HG03064 (cell line): ENCODE results near the gene CTSV.
"Not testable (repeated sequence)": the region's sequence is repeated elsewhere in the genome, so short reads cannot be mapped to it uniquely, and the experiment has no call there.

Experiments
- ATAC-seq: cut with Tn5 transposase; IDR thresholded peaks from one replicate; pipeline ENCODE4 v1.9.1; 2021; ENCODE audit warnings: low read depth; ENCODE audit not compliant: unreplicated experiment

Gene CTSV

GRCh38 chr9:97038611-97039513 lies at the start of gene CTSV:
CTSV (minus strand) TSS chr9:97039142; CDS start chr9:97038043, 1,099 bp downstream.
- peak; percentile 98 for ATAC-seq

GRCh38 chr9:97087668-97088215 lies 48.8 kb upstream of the CTSV start:
- ATAC-seq: not testable (repeated sequence)

GRCh38 chr9:97084562-97084991 lies 45.6 kb upstream of the CTSV start:
- ATAC-seq: not testable (repeated sequence)

- ATAC-seq: no peak
Observed at GRCh38 chr9:97078362-97078761, 39.4 kb upstream of the CTSV start.

GRCh38 chr9:97077452-97078295 lies 38.7 kb upstream of the CTSV start:
- no peak for ATAC-seq

GRCh38 chr9:97076731-97077451 lies 37.9 kb upstream of the CTSV start:
- not testable (repeated sequence) for ATAC-seq

GRCh38 chr9:97076238-97076637 lies 37.3 kb upstream of the CTSV start:
- ATAC-seq: no peak

GRCh38 chr9:97075289-97075985 lies 36.5 kb upstream of the CTSV start:
- ATAC-seq: no peak

GRCh38 chr9:97073506-97073905 lies 34.6 kb upstream of the CTSV start:
- ATAC-seq: no peak

- ATAC-seq: no peak
Observed at GRCh38 chr9:97072285-97072776, 33.4 kb upstream of the CTSV start.

- not testable (repeated sequence) for ATAC-seq
Observed at GRCh38 chr9:97070325-97070724, 31.4 kb upstream of the CTSV start.

- ATAC-seq: no peak
Observed at GRCh38 chr9:97067490-97067889, 28.5 kb upstream of the CTSV start.

- ATAC-seq: no peak
Observed at GRCh38 chr9:97064176-97064575, 25.2 kb upstream of the CTSV start.

GRCh38 chr9:97060796-97061195 lies 21.9 kb upstream of the CTSV start:
- ATAC-seq: no peak

GRCh38 chr9:97059626-97060025 lies 20.7 kb upstream of the CTSV start:
- ATAC-seq: no peak

GRCh38 chr9:97057651-97058050 lies 18.7 kb upstream of the CTSV start:
- ATAC-seq: no peak

GRCh38 chr9:97055891-97056290 lies 16.9 kb upstream of the CTSV start:
- ATAC-seq: not testable (repeated sequence)

- ATAC-seq: no peak
Observed at GRCh38 chr9:97053717-97054116, 14.8 kb upstream of the CTSV start.

GRCh38 chr9:97052735-97053134 lies 13.8 kb upstream of the CTSV start:
- no peak for ATAC-seq

GRCh38 chr9:97046228-97046627 lies 7.3 kb upstream of the CTSV start:
- ATAC-seq: no peak
